ENCODE measurements around the gene RXRA. TPM values are rescaled to one million over a fixed set of nuclear protein-coding genes. Genes with fewer than 3 reads are reported as not detected.

Gene RXRA
- total RNA-seq, 1 donor from 2014 or later = 20.5 TPM

DNA sequence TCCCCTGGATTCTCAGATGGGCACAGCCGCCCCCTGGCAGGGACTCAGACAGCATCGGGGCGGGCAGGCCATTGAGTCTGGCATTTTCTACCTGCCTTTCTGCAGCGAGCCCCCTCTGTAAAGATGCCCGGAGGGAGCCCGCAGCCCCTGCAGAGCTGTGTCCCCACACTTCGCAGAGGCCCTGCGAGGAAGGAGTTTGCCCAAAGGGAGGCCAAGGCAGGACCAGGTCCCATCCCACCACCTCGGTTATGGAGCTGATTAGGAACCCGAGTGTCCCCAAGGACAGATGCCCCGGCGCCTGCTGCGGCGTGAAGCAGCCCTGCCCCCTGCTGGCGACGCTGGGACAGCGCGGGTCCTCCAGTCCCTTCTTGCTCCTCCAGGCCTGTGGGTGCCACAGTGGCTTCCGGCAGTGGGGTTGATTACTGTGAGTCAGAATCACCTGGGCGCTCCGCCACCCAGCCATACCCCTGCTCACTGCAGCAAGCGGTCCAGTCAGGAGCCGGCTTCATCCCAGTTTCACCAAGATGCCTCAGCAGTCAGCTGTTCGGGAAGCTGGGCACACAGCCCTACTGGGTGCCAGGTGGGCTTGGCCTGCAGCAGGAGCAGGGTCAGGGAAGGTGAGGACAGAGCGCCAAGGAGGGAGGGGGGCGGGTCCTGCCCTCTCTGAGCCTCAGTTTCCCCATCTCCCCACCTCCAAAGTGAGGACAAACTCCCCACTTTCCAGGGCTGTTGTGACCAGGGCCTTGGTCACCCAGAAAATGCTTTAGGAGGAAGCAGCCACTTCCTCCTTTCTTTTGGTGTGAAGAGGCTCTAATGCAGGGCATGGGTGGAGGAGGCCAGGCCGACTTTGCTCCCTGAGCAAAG, 117.2 kb downstream of the RXRA start:
- no peaks in the 10 kb centered on the region for H3K36me3 Mint-ChIP-seq (ENCODE audit: unreplicated experiment)
- DNase-seq = peak; percentile 87
- peaks cover 20% of the 10 kb centered on the region for H3K4me1 Mint-ChIP-seq (ENCODE audit: low read depth, unreplicated experiment)
- H3K27me3 Mint-ChIP-seq (ENCODE audit: unreplicated experiment) = peaks cover 8% of the 10 kb centered on the region
- peak; percentile 96 for TF ChIP-seq CTCF (IDR thresholded peaks at IDR 0.05; ENCODE audit: partially characterized antibody, unreplicated experiment)
- no peak overlapping the region for H3K4me3 Mint-ChIP-seq (ENCODE audit: unreplicated experiment)
- peaks cover 10% of the 10 kb centered on the region for H3K9me3 Mint-ChIP-seq (ENCODE audit: unreplicated experiment)
- H3K27ac Mint-ChIP-seq (ENCODE audit: unreplicated experiment) = no peak overlapping the region

- no peak for DNase-seq
- no peak overlapping the region for H3K4me3 Mint-ChIP-seq (ENCODE audit: unreplicated experiment)
- H3K9me3 Mint-ChIP-seq (ENCODE audit: unreplicated experiment) = peaks cover 13% of the 10 kb centered on the region
- peaks cover 8% of the 10 kb centered on the region for H3K27me3 Mint-ChIP-seq (ENCODE audit: unreplicated experiment)
- H3K4me1 Mint-ChIP-seq (ENCODE audit: low read depth, unreplicated experiment) = peaks cover 20% of the 10 kb centered on the region
- no peak overlapping the region for H3K27ac Mint-ChIP-seq (ENCODE audit: unreplicated experiment)
- no peaks in the 10 kb centered on the region for H3K36me3 Mint-ChIP-seq (ENCODE audit: unreplicated experiment)
- TF ChIP-seq CTCF (IDR thresholded peaks at IDR 0.05; ENCODE audit: partially characterized antibody, unreplicated experiment) = no peak
Observed at GRCh38 chr9:134444038-134444315, 117.7 kb downstream of the RXRA start.

- no peak for DNase-seq
- TF ChIP-seq CTCF (IDR thresholded peaks at IDR 0.05; ENCODE audit: partially characterized antibody, unreplicated experiment) = no peak
- H3K27ac Mint-ChIP-seq (ENCODE audit: unreplicated experiment) = no peak overlapping the region
- peaks cover 4% of the 10 kb centered on the region for H3K36me3 Mint-ChIP-seq (ENCODE audit: unreplicated experiment)
- peaks cover 8% of the 10 kb centered on the region for H3K27me3 Mint-ChIP-seq (ENCODE audit: unreplicated experiment)
- H3K4me1 Mint-ChIP-seq (ENCODE audit: low read depth, unreplicated experiment) = peaks cover 19% of the 10 kb centered on the region
- H3K9me3 Mint-ChIP-seq (ENCODE audit: unreplicated experiment) = peaks cover 17% of the 10 kb centered on the region
- no peak overlapping the region for H3K4me3 Mint-ChIP-seq (ENCODE audit: unreplicated experiment)
Observed at GRCh38 chr9:134445000-134445399, 118.7 kb downstream of the RXRA start.

DNA sequence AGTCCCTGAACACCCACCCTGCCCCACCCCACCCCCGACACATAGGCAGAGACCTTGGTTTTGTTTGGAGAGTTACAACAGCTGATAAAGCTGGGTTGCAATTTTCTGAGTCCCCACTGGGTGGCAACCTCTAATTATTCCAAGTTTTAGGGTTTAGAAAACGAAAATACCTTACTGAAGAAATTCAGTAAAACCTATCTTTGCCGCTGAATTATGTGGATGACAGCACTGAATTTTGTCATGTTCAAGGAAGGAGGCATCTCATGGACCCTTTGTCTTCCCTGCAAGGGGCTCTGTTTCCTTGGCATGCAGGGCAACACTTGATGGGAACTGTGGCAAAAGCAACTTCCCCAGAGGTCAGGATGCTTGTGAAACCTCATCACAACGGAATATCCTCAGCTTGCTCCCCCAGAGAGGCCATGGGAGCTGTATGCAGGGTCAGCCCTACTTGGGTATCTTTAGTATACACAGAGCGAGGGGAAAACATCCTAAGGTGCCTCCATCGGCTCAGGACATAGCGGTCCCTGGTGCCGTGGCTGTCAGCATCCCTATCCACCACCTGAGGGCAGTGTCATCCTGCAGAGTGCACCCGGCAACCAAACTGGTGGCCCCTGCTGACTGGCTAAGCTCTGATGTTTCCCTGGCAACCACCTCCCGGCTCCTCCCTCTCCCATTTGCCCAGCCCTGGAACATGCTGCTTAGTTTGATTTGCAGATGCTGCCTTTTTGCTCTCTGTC, 123.1 kb downstream of the RXRA start:
- H3K36me3 Mint-ChIP-seq (ENCODE audit: unreplicated experiment) = peaks cover 4% of the 10 kb centered on the region
- H3K9me3 Mint-ChIP-seq (ENCODE audit: unreplicated experiment) = peaks cover 16% of the 10 kb centered on the region
- H3K4me1 Mint-ChIP-seq (ENCODE audit: low read depth, unreplicated experiment) = peaks cover 7% of the 10 kb centered on the region
- H3K27ac Mint-ChIP-seq (ENCODE audit: unreplicated experiment) = peak overlapping the region; percentile 83
- DNase-seq = peak; percentile 91
- peak; percentile 84 for TF ChIP-seq CTCF (IDR thresholded peaks at IDR 0.05; ENCODE audit: partially characterized antibody, unreplicated experiment)
- peak overlapping the region; percentile 50 for H3K4me3 Mint-ChIP-seq (ENCODE audit: unreplicated experiment)
- peaks cover 3% of the 10 kb centered on the region for H3K27me3 Mint-ChIP-seq (ENCODE audit: unreplicated experiment)

All from glutamatergic neuron (in vitro differentiated cells).